ENCODE measurements around the gene STARD9. TPM values are rescaled to one million over a fixed set of nuclear protein-coding genes. Genes with fewer than 3 reads are reported as not detected.

Gene STARD9
- total and polyA plus RNA-seq, 2 of the 13 experiments (the other 11 are each of a cell fraction or from before 2014, with no cell fraction given) = 5.3 to 7.5 TPM

GRCh38 chr15:42665827-42666226 is 90.4 kb downstream of the STARD9 start:
- 94% methylated on average over 3 of the region's 3 CpGs for WGBS (ENCODE audit: low lambda C conversion rate)
- Histone ChIP-seq H3K4me2 (ENCODE audit: low read depth, low read length) (no peak overlapping the region), H4K20me1 (ENCODE audit: insufficient read depth, low read length) (no peaks in the 10 kb centered on the region), H2AFZ (ENCODE audit: low read length) (no peak overlapping the region), H3K27ac (ENCODE audit: extremely low read length, insufficient read depth, low read length) (no peak overlapping the region), H3K9ac (ENCODE audit: insufficient read depth, low read depth, low read length) (no peak overlapping the region), H3K27me3 (ENCODE audit: control insufficient read depth in 1 of 2, insufficient read depth in 2 of 2, low read length in 2 of 2) (no peaks in the 10 kb centered on the region), H3K4me1 (ENCODE audit: insufficient read depth, low read length) (no peaks in the 10 kb centered on the region), H3K4me3 (replicated peaks in 1 of 3; ENCODE audit: insufficient read depth in 1 of 3, low read depth in 2 of 3, low read length in 3 of 3) (no peak overlapping the region), H3K9me3 (ENCODE audit: low read length) (no peaks in the 10 kb centered on the region), H3K36me3 (replicated peaks in 1 of 2; ENCODE audit: control insufficient read depth in 1 of 2, insufficient read depth in 2 of 2, low read length in 2 of 2) (peaks cover 2 to 9% of the 10 kb centered on the region in 2 experiments; a peak in 4 of 5 replicates), H3K79me2 (ENCODE audit: insufficient read depth, low read length) (no peaks in the 10 kb centered on the region)
- intact Hi-C loops (cut with micrococcal nuclease; ENCODE audit: unreplicated experiment) = no loop called here
- FAIRE-seq (no peak), DNase-seq (ENCODE audit: low spot score) (no peak), ATAC-seq (no peak)
- POLR2A ChIA-PET = no interaction called here
- no TSS peak for BruUV-seq (replicated peaks)
- CTCF ChIA-PET (ENCODE audit: low intra/inter-chr PET ratio, low total read pairs) = no interaction called here
- in situ Hi-C loops (cut with HindIII; ENCODE audit: extremely low pct_ligation_motif_present, low pct_unique_long_range_greater_than_20kb) = no loop called here
- no peak for TF ChIP-seq JUND (CRISPR knock-in tag; IDR thresholded peaks at IDR 0.05)
- no peak for TF ChIP-seq KLF16 (CRISPR knock-in tag; IDR thresholded peaks at IDR 0.05)
- TF ChIP-seq ZNF775 (CRISPR knock-in tag; IDR thresholded peaks at IDR 0.05; ENCODE audit: borderline replicate concordance) = no peak
- TF ChIP-seq U2AF2 (IDR thresholded peaks at IDR 0.05; ENCODE audit: low read depth, low read length) = no peak
- no peak for TF ChIP-seq KLF6 (CRISPR knock-in tag; IDR thresholded peaks at IDR 0.05)
- TF ChIP-seq PRDM10 (CRISPR knock-in tag; IDR thresholded peaks at IDR 0.05; ENCODE audit: low read depth) = no peak
- no peak for TF ChIP-seq DZIP1 (CRISPR knock-in tag; IDR thresholded peaks at IDR 0.05)
- TF ChIP-seq NBN (conservative IDR thresholded peaks at IDR 0.05) = no peak
- TF ChIP-seq ZNF383 (CRISPR knock-in tag; IDR thresholded peaks at IDR 0.05; ENCODE audit: borderline replicate concordance) = no peak
- no peak for TF ChIP-seq ZEB1 (IDR thresholded peaks at IDR 0.05; ENCODE audit: insufficient replicate concordance, low read depth)
- no peak for TF ChIP-seq GTF3A (CRISPR knock-in tag; conservative IDR thresholded peaks at IDR 0.05)
- TF ChIP-seq ZNF280B (CRISPR knock-in tag; IDR thresholded peaks at IDR 0.05; ENCODE audit: borderline replicate concordance) = no peak
- TF ChIP-seq ZBTB1 (CRISPR knock-in tag; IDR thresholded peaks at IDR 0.05; ENCODE audit: borderline replicate concordance) = no peak
- no peak for TF ChIP-seq ZIK1 (CRISPR knock-in tag; IDR thresholded peaks at IDR 0.05; ENCODE audit: borderline replicate concordance, low read depth)
- no peak for TF ChIP-seq ATF2 (CRISPR knock-in tag; IDR thresholded peaks at IDR 0.05)
- no peak for TF ChIP-seq ZMAT3 (CRISPR knock-in tag; conservative IDR thresholded peaks at IDR 0.05)
